Measurements from ENCODE around the gene CNR2. TPM values are rescaled to one million over a fixed set of nuclear protein-coding genes. Genes with fewer than 3 reads are reported as not detected.
"Not testable (repeated sequence)": the region's sequence is repeated elsewhere in the genome, so short reads cannot be mapped to it uniquely, and the experiment has no call there.

Gene CNR2
- total RNA-seq, 2 donors from 2014 or later: not detected

GRCh38 chr1:23865543-23865930 lies 47.6 kb downstream of the CNR2 start:
- Histone ChIP-seq H3K9me3 (no peaks in the 10 kb centered on the region), H3K4me1 (replicated peaks) (no peaks in the 10 kb centered on the region), H3K27ac (no peak overlapping the region), H3K36me3 (no peaks in the 10 kb centered on the region), H3K4me3 (no peak overlapping the region), H3K27me3 (replicated peaks; ENCODE audit: insufficient read depth) (no peaks in the 10 kb centered on the region)
- DNase-seq (ENCODE audit: low spot score): peak; percentile 7
- TF ChIP-seq POLR2AphosphoS5 (IDR thresholded peaks at IDR 0.05) (no peak), CTCF (IDR thresholded peaks at IDR 0.05) (no peak), POLR2A (IDR thresholded peaks at IDR 0.05) (no peak)
- intact Hi-C loops (cut with DNase I): no loop called here
- 56% methylated on average over 4 of the region's 4 CpGs for WGBS

DNA sequence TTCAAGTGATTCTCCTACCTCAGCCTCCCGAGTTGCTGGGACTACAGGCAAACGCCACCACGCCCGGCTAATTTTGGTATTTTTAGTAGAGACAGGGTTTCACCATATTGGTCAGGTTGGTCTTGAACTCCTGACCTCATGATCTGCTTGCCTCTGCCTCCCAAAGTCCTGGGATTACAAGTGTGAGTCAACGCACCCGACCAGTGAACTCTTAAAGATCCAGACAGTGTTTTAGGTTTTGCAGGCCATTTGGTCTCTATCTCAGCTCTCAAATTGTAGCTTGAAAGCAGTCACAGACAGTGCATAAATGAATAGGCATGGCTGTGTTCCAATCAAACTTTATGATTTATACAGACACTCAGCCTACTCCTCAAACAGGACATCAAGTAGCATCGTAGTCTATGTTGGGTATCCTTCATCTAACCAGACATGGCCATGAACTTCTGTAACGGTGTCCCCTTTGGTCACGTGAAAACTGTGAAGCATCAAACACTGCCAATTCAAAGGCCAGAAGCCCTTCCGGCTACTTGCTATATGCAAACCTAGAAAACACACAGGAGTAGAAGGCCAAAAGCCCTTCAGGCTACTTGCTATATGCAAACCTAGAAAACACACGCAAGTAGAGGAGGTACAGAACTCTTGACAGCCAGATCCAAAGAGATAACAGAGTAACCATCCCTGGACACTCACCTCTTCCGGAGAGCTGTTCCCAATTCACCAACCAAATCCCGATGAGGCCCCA lies 48.2 kb downstream of the CNR2 start:
- Histone ChIP-seq H3K27me3 (replicated peaks; ENCODE audit: insufficient read depth) (no peaks in the 10 kb centered on the region), H3K4me3 (no peak overlapping the region), H3K27ac (no peak overlapping the region), H3K9me3 (no peaks in the 10 kb centered on the region), H3K4me1 (replicated peaks) (no peaks in the 10 kb centered on the region), H3K36me3 (no peaks in the 10 kb centered on the region)
- TF ChIP-seq POLR2AphosphoS5 (IDR thresholded peaks at IDR 0.05): no peak
- TF ChIP-seq CTCF (IDR thresholded peaks at IDR 0.05): no peak
- TF ChIP-seq POLR2A (IDR thresholded peaks at IDR 0.05): no peak
- intact Hi-C loops (cut with DNase I): no loop called here
- no peak for DNase-seq (ENCODE audit: low spot score)
- 90% methylated on average over 13 of the region's 13 CpGs for WGBS

- no peak for TF ChIP-seq POLR2A (IDR thresholded peaks at IDR 0.05)
- H3K27ac ChIP-seq: no peak overlapping the region
- DNase-seq (ENCODE audit: low spot score): no peak
- 62% methylated on average over 3 of the region's 3 CpGs for WGBS
- H3K4me3 ChIP-seq: no peak overlapping the region
- H3K9me3 ChIP-seq: no peaks in the 10 kb centered on the region
- H3K36me3 ChIP-seq: peaks cover 0 to 3% of the 10 kb centered on the region in 2 donors
- no peaks in the 10 kb centered on the region for H3K4me1 ChIP-seq (replicated peaks)
- H3K27me3 ChIP-seq (replicated peaks; ENCODE audit: insufficient read depth): no peaks in the 10 kb centered on the region
- intact Hi-C loops (cut with DNase I): no loop called here
Measured at GRCh38 chr1:23862640-23863039, 50.5 kb downstream of the CNR2 start.

- no peaks in the 10 kb centered on the region for H3K27me3 ChIP-seq (replicated peaks; ENCODE audit: insufficient read depth)
- H3K9me3 ChIP-seq: no peaks in the 10 kb centered on the region
- peaks cover 0 to 1% of the 10 kb centered on the region in 2 donors for H3K36me3 ChIP-seq
- WGBS: 34% methylated on average over 2 of the region's 2 CpGs
- DNase-seq (ENCODE audit: low spot score): no peak
- H3K27ac ChIP-seq: no peak overlapping the region
- H3K4me3 ChIP-seq: no peak overlapping the region
- TF ChIP-seq POLR2AphosphoS5 (IDR thresholded peaks at IDR 0.05) (no peak), CTCF (IDR thresholded peaks at IDR 0.05) (no peak), POLR2A (IDR thresholded peaks at IDR 0.05) (no peak)
- intact Hi-C loops (cut with DNase I): no loop called here
- H3K4me1 ChIP-seq (replicated peaks): no peaks in the 10 kb centered on the region
Measured at GRCh38 chr1:23854568-23854967, 58.6 kb downstream of the CNR2 start.

GRCh38 chr1:23853124-23853523 lies 60.0 kb downstream of the CNR2 start:
- H3K4me3 ChIP-seq; H3K27me3 ChIP-seq (replicated peaks; ENCODE audit: insufficient read depth); intact Hi-C loops (cut with DNase I); DNase-seq (ENCODE audit: low spot score); H3K36me3 ChIP-seq; H3K9me3 ChIP-seq; H3K27ac ChIP-seq; H3K4me1 ChIP-seq (replicated peaks): not testable (repeated sequence)
- WGBS: 89% methylated on average over 11 of the region's 34 CpGs

DNA sequence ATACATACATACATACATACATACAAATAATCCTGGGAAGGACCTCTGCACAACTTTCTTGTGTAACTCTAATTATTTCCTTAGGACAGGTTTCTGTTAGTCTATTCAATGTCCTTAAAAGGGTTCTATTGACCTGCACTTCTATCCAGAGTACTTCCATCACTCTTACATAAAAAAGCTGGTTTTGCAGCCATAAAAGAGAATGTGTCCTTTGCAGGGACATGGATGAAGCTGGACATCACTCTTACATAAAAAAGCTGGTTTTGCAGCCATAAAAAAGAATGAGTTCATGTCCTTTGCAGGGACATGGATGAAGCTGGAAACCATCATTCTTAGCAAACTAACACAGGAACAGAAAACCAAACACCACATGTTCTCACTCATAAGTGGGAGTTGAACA lies 61.8 kb downstream of the CNR2 start:
- H3K36me3 ChIP-seq; intact Hi-C loops (cut with DNase I); H3K27ac ChIP-seq; H3K9me3 ChIP-seq; H3K27me3 ChIP-seq (replicated peaks; ENCODE audit: insufficient read depth); DNase-seq (ENCODE audit: low spot score); H3K4me3 ChIP-seq; H3K4me1 ChIP-seq (replicated peaks): not testable (repeated sequence)

Measured in prostate gland (tissue), 2 donors.